Caco-2 (cell line): Measurements from ENCODE around the gene GCNA. TPM values are rescaled to one million over a fixed set of nuclear protein-coding genes. Genes with fewer than 3 reads are reported as not detected.
"Not testable (repeated sequence)": the region's sequence is repeated elsewhere in the genome, so short reads cannot be mapped to it uniquely, and the experiment has no call there.

Source experiments
- BruUV-seq: library from RNA; stranded (reverse); fragments of 400-500 nt; replicated peaks from 2 replicates; lab custom pipeline; 2021; lab: Mats Ljungman, UMichigan
- CTCF ChIA-PET: fragments of 300-600 bp; sonication (Branson Sonifier 250); formaldehyde crosslinking; loops from one replicate; lab custom pipeline; 2022; ENCODE audit warnings: antibody characterized with exemption; lab: Charles Lee
- POLR2A ChIA-PET: fragments of 300-600 bp; sonication (Branson Sonifier 250); formaldehyde crosslinking; loops from one replicate; lab custom pipeline; 2022; ENCODE audit warnings: antibody characterized with exemption; lab: Charles Lee
- DNase-seq, 2 experiments: peaks; one replicate each; pipeline versions ENCODE4 v3.0.0 to v3.0.0-alpha.2; 2020 to 2022
- H3K27me3 ChIP-seq: replicated peaks from 2 replicates; pipeline ENCODE4 v1.6.0; 2011; ENCODE audit warnings: low read length; ENCODE audit not compliant: control insufficient read depth, insufficient read depth
- H3K36me3 ChIP-seq: 2 replicates; pipeline ENCODE4 v1.5.1; 2011; ENCODE audit warnings: low read length; ENCODE audit not compliant: control insufficient read depth, insufficient read depth
- H3K4me1 ChIP-seq: fragments of 250-450 bp; sonication (Bioruptor Pico); 2 replicates; pipeline ENCODE4 v1.5.1; 2020; ENCODE audit warnings: mild to moderate bottlenecking
- H3K4me3 ChIP-seq: 2 replicates; pipeline ENCODE4 v1.5.1; 2011; ENCODE audit warnings: low read depth, mild to moderate bottlenecking, control low read depth, low read length
- H3K9me3 ChIP-seq: fragments of 250-450 bp; sonication (Bioruptor Pico); 2 replicates; pipeline ENCODE4 v1.5.1; 2020; ENCODE audit warnings: mild to moderate bottlenecking, moderate library complexity
- H3K27ac Mint-ChIP-seq: one replicate; pipeline ENCODE4 v1.8.0; 2022; ENCODE audit warnings: mixed read lengths; ENCODE audit not compliant: unreplicated experiment
- H3K27me3 Mint-ChIP-seq: one replicate; pipeline ENCODE4 v1.8.0; 2022; ENCODE audit warnings: mixed read lengths; ENCODE audit not compliant: insufficient read depth, unreplicated experiment
- H3K36me3 Mint-ChIP-seq: one replicate; pipeline ENCODE4 v1.8.0; 2022; ENCODE audit warnings: mild to moderate bottlenecking, mixed read lengths; ENCODE audit not compliant: insufficient read depth, unreplicated experiment
- H3K4me1 Mint-ChIP-seq: one replicate; pipeline ENCODE4 v1.8.0; 2022; ENCODE audit warnings: low read depth, mixed read lengths; ENCODE audit not compliant: unreplicated experiment
- H3K4me3 Mint-ChIP-seq: one replicate; pipeline ENCODE4 v1.8.0; 2022; ENCODE audit warnings: mild to moderate bottlenecking, moderate library complexity, mixed read lengths; ENCODE audit not compliant: unreplicated experiment
- H3K9me3 Mint-ChIP-seq: one replicate; pipeline ENCODE4 v1.8.0; 2022; ENCODE audit warnings: mixed read lengths; ENCODE audit not compliant: unreplicated experiment
- CTCF ChIP-seq, 2 experiments: fragments of 200-600 bp in 1 of 2; IDR thresholded peaks; 1 replicate in 1 of 2; 2 replicates in 1 of 2; pipeline versions ENCODE4 v1.5.1 to v1.8.0; 2011 to 2022; ENCODE audit warnings: antibody characterized with exemption in 1 of 2, control low read depth in 1 of 2, inconsistent platforms in 1 of 2, low read depth in 1 of 2, low read length in 1 of 2, mild to moderate bottlenecking in 1 of 2, moderate library complexity in 1 of 2; ENCODE audit not compliant: insufficient read depth in 1 of 2, severe bottlenecking in 1 of 2, unreplicated experiment in 1 of 2
- intact Hi-C: fragments of 100-400 bp; cut with micrococcal nuclease; formaldehyde crosslinking; loops from one replicate; pipeline ENCODE4 v1.10.0; 2022; ENCODE audit not compliant: unreplicated experiment
- total RNA-seq: library from RNA; stranded (reverse); gene quantifications from 2 replicates; pipeline ENCODE4 v1.2.3, GENCODE V29; 2022

The GCNA gene
- total RNA-seq, 1 experiment from 2014 or later = 2.8 TPM

DNA sequence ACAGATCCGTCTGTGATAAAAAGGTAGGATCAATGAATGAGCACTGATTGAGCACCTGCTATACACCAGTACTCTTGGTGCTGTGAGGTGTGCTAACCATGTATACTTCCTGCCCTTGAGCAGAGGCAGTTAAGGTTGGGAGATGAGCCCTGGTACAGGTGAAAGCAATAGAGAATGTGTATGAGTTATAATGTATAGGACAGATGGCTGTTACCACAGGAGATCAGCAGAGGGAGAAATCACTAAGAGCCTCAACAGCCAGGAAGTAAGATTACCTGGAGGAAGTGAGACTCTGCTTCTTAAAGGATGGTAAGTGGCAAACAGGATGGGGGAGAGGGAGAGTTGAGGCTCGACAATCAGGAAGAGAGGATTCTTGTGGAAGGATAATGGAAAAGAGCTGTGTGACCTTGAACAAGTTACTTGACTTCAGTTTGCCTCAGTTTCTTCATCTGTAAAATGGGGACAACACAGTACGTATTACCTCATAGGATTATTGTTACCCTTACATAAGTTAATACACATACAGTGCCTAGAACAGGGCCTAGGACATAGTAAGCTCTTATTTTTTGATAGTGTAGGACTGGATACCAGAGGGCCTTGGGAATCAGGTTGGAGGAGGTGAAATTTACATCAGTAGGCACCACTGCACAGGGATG lies 31.0 kb downstream of the GCNA start:
- POLR2A ChIA-PET = no interaction called here
- Mint-ChIP-seq H3K27me3 (no peaks in the 10 kb centered on the region), H3K9me3 (no peaks in the 10 kb centered on the region), H3K27ac (no peak overlapping the region), H3K4me1 (peaks cover 6% of the 10 kb centered on the region), H3K4me3 (no peak overlapping the region), H3K36me3 (peaks cover 34% of the 10 kb centered on the region)
- no peaks in the 10 kb centered on the region; the same call in 1 of the 2 replicates for H3K36me3 ChIP-seq
- no peak for DNase-seq
- H3K4me3 ChIP-seq = no peak overlapping the region
- no peak for TF ChIP-seq CTCF (IDR thresholded peaks at IDR 0.05; ENCODE audit: insufficient read depth in 1 of 2, low read depth in 1 of 2, low read length in 1 of 2, severe bottlenecking in 1 of 2, unreplicated experiment in 1 of 2)
- no peaks in the 10 kb centered on the region for H3K4me1 ChIP-seq
- no peaks in the 10 kb centered on the region for H3K9me3 ChIP-seq
- CTCF ChIA-PET = no interaction called here
- no TSS peak for BruUV-seq
- no peaks in the 10 kb centered on the region for H3K27me3 ChIP-seq
- intact Hi-C loops = no loop called here

GRCh38 chrX:71611736-71612135 lies 33.5 kb downstream of the GCNA start:
- H3K4me3 ChIP-seq, H3K9me3 ChIP-seq, H3K4me1 Mint-ChIP-seq, BruUV-seq, H3K27me3 ChIP-seq, H3K4me3 Mint-ChIP-seq, CTCF ChIA-PET, H3K27me3 Mint-ChIP-seq, DNase-seq, intact Hi-C loops, POLR2A ChIA-PET, H3K4me1 ChIP-seq, H3K27ac Mint-ChIP-seq, H3K36me3 ChIP-seq, H3K9me3 Mint-ChIP-seq: not testable (repeated sequence)
- peaks cover 38% of the 10 kb centered on the region for H3K36me3 Mint-ChIP-seq

DNA sequence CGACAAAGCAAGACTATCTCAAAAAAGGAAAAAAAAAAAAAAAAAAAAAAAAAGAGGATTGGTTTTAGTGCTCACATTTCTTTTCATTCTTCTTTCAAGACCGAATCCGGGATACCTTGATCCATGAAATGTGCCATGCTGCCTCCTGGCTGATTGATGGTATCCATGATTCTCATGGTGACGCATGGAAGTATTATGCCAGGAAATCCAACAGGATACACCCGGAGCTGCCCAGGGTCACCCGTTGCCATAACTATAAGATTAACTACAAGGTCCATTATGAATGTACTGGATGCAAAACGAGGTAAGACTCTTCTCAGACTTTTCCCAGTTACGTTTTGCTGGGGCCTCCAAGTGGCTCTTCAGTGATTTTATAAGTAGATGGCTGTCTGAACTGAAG lies 34.0 kb downstream of the GCNA start:
- intact Hi-C loops = no loop called here
- Mint-ChIP-seq H3K27ac (no peak overlapping the region), H3K4me1 (peaks cover 6% of the 10 kb centered on the region), H3K9me3 (no peaks in the 10 kb centered on the region), H3K4me3 (no peak overlapping the region), H3K27me3 (no peaks in the 10 kb centered on the region), H3K36me3 (peaks cover 38% of the 10 kb centered on the region)
- no TSS peak for BruUV-seq
- POLR2A ChIA-PET = no interaction called here
- H3K9me3 ChIP-seq = no peaks in the 10 kb centered on the region
- H3K4me3 ChIP-seq = no peak overlapping the region
- no peak for TF ChIP-seq CTCF (IDR thresholded peaks at IDR 0.05; ENCODE audit: insufficient read depth in 1 of 2, low read depth in 1 of 2, low read length in 1 of 2, severe bottlenecking in 1 of 2, unreplicated experiment in 1 of 2)
- no peaks in the 10 kb centered on the region for H3K27me3 ChIP-seq
- H3K36me3 ChIP-seq = no peaks in the 10 kb centered on the region
- no peak for DNase-seq
- CTCF ChIA-PET = no interaction called here
- H3K4me1 ChIP-seq = no peaks in the 10 kb centered on the region
